ENCODE data around the gene ZAP70. TPM values are rescaled to one million over a fixed set of nuclear protein-coding genes. Genes with fewer than 3 reads are reported as not detected.

Gene ZAP70
- total RNA-seq, 4 donors from 2014 or later, result 2.3 to 3.3 (median 3.1) TPM

GRCh38 chr2:97726261-97727064, 13.1 kb downstream of the ZAP70 start:
- TF ChIP-seq CTCF (IDR thresholded peaks at IDR 0.05; ENCODE audit: low read depth), result no peak

- TF ChIP-seq CTCF (IDR thresholded peaks at IDR 0.05; ENCODE audit: low read depth), result no peak
Observed at GRCh38 chr2:97727296-97727695, 13.9 kb downstream of the ZAP70 start.

- TF ChIP-seq CTCF (IDR thresholded peaks at IDR 0.05; ENCODE audit: low read depth), result no peak
Observed at GRCh38 chr2:97728091-97728731, 14.8 kb downstream of the ZAP70 start.

DNA sequence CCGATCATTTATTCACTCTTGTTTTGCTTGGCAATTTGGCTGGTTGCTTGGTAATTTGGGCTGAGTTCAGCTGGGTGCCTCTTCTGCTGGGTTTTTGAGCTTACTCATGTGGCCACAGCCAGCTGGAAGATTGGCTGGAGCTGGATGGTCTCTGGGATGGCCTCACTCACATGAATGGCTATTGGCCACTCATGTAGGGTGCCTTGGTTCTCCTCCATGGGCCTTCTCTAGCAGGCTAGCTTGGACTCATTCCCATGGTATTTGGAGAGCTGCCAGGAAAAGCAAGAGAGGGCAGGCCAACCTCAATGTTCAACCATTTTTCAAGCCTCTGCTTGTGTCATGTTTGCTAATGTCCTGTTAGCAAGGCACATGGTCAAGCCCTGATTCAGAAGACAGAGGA, 16.9 kb downstream of the ZAP70 start:
- TF ChIP-seq CTCF (IDR thresholded peaks at IDR 0.05; ENCODE audit: low read depth), result no peak

- no peak for TF ChIP-seq CTCF (IDR thresholded peaks at IDR 0.05; ENCODE audit: low read depth)
Observed at GRCh38 chr2:97731274-97732020, 18.1 kb downstream of the ZAP70 start.

GRCh38 chr2:97732436-97733340, 19.3 kb downstream of the ZAP70 start:
- TF ChIP-seq CTCF (IDR thresholded peaks at IDR 0.05; ENCODE audit: low read depth), result no peak

Data from subcutaneous adipose tissue (tissue), 4 donors.